HG02870 (cell line): ENCODE data around the gene GAD1.

ENCODE experiments used
- ATAC-seq: cut with Tn5 transposase; IDR thresholded peaks from one replicate; pipeline ENCODE4 v1.9.1; 2021; ENCODE audit warnings: mild to moderate bottlenecking, moderate library complexity; ENCODE audit not compliant: unreplicated experiment

GAD1 gene

GRCh38 chr2:170840717-170841210, 24.1 kb downstream of the GAD1 start:
- no peak for ATAC-seq

- no peak for ATAC-seq
Measured at GRCh38 chr2:170842785-170843184, 26.1 kb downstream of the GAD1 start.

GRCh38 chr2:170843656-170844055, 27.0 kb downstream of the GAD1 start:
- no peak for ATAC-seq

GRCh38 chr2:170845343-170845742, 28.7 kb downstream of the GAD1 start:
- ATAC-seq: no peak

- ATAC-seq: no peak
Measured at GRCh38 chr2:170846314-170846713, 29.6 kb downstream of the GAD1 start.

- ATAC-seq: no peak
Measured at GRCh38 chr2:170847716-170848115, 31.0 kb downstream of the GAD1 start.

GRCh38 chr2:170848587-170848986, 31.9 kb downstream of the GAD1 start:
- ATAC-seq: no peak

- ATAC-seq: no peak
Measured at GRCh38 chr2:170850251-170850650, 33.6 kb downstream of the GAD1 start.

- no peak for ATAC-seq
Measured at GRCh38 chr2:170851635-170852034, 34.9 kb downstream of the GAD1 start.

- ATAC-seq: no peak
Measured at GRCh38 chr2:170856066-170856465, 39.4 kb downstream of the GAD1 start.

- no peak for ATAC-seq
Measured at GRCh38 chr2:170862286-170862902, 45.7 kb downstream of the GAD1 start.

- ATAC-seq: no peak
Measured at GRCh38 chr2:170863087-170863486, 46.4 kb downstream of the GAD1 start.

- no peak for ATAC-seq
Measured at GRCh38 chr2:170869036-170869435, 52.3 kb downstream of the GAD1 start.

GRCh38 chr2:170869461-170869860, 52.8 kb downstream of the GAD1 start:
- no peak for ATAC-seq

- peak; percentile 91 for ATAC-seq
Measured at GRCh38 chr2:170873035-170873692, 56.5 kb downstream of the GAD1 start.

GRCh38 chr2:170878066-170878465, 61.4 kb downstream of the GAD1 start:
- no peak for ATAC-seq

- no peak for ATAC-seq
Measured at GRCh38 chr2:170878505-170878904, 61.8 kb downstream of the GAD1 start.

GRCh38 chr2:170881840-170882239, 65.2 kb downstream of the GAD1 start:
- ATAC-seq: no peak

GRCh38 chr2:170882758-170883157, 66.1 kb downstream of the GAD1 start:
- no peak for ATAC-seq

- no peak for ATAC-seq
Measured at GRCh38 chr2:170883683-170884082, 67.0 kb downstream of the GAD1 start.

- no peak for ATAC-seq
Measured at GRCh38 chr2:170885130-170885791, 68.6 kb downstream of the GAD1 start.

- no peak for ATAC-seq
Measured at GRCh38 chr2:170886386-170886785, 69.7 kb downstream of the GAD1 start.
